H1 (cell line): Measurements from ENCODE around the gene KRT5. TPM values are rescaled to one million over a fixed set of nuclear protein-coding genes. Genes with fewer than 3 reads are reported as not detected.

Experiments
- CTCF ChIA-PET: fragments of 300-600 bp; sonication (Branson Sonifier 250); formaldehyde crosslinking; loops from one replicate; lab custom pipeline; 2021; ENCODE audit not compliant: partially characterized antibody; lab: Charles Lee
- POLR2A ChIA-PET: fragments of 300-600 bp; sonication (Branson Sonifier 250); formaldehyde crosslinking; loops from one replicate; lab custom pipeline; 2021; ENCODE audit warnings: inconsistent platforms; ENCODE audit not compliant: partially characterized antibody; lab: Charles Lee
- DNase-seq, 2 experiments: peaks; one replicate each; pipeline versions ENCODE4 v3.0.0 to v3.0.0-alpha.2; 2010 to 2022; ENCODE audit warnings: low spot score in 2 of 2, low read depth in 1 of 2, mixed read lengths in 1 of 2
- FAIRE-seq: peaks from 2 replicates; lab custom pipeline; 2011; peaks lifted over from hg19 to GRCh38; lab: Jason Lieb, UNC
- H2AFZ ChIP-seq: 2 replicates; pipeline ENCODE4 v1.8.1; 2012; ENCODE audit warnings: low read length, inconsistent platforms
- H2AK5ac ChIP-seq: 2 replicates; pipeline ENCODE4 v1.6.1; 2013; ENCODE audit warnings: low read depth, low read length
- H2BK120ac ChIP-seq: replicated peaks from 2 replicates; pipeline ENCODE3; 2013; ENCODE audit warnings: low read depth, low read length, inconsistent platforms
- H2BK12ac ChIP-seq: 2 replicates; pipeline ENCODE4 v1.6.1; 2013; ENCODE audit warnings: low read depth, low read length
- H2BK15ac ChIP-seq: 2 replicates; pipeline ENCODE4 v1.6.1; 2013; ENCODE audit warnings: low read length
- H2BK20ac ChIP-seq: 2 replicates; pipeline ENCODE4 v1.6.1; 2013; ENCODE audit warnings: low read length
- H2BK5ac ChIP-seq: 2 replicates; pipeline ENCODE4 v1.6.1; 2013; ENCODE audit warnings: low read depth, low read length
- H3K14ac ChIP-seq: 2 replicates; pipeline ENCODE4 v1.6.1; 2013; ENCODE audit warnings: inconsistent platforms; ENCODE audit not compliant: insufficient read length
- H3K18ac ChIP-seq: 2 replicates; pipeline ENCODE4 v1.6.1; 2013; ENCODE audit warnings: low read length; ENCODE audit errors: extremely low read depth
- H3K23ac ChIP-seq: 2 replicates; pipeline ENCODE4 v1.6.1; 2013; ENCODE audit warnings: inconsistent platforms; ENCODE audit not compliant: insufficient read length
- H3K23me2 ChIP-seq: 2 replicates; pipeline ENCODE4 v1.6.1; 2013; ENCODE audit warnings: low read depth, low read length
- H3K27ac ChIP-seq: 2 replicates; pipeline ENCODE4 v1.6.1; 2011; ENCODE audit warnings: low read depth, low read length, inconsistent platforms
- H3K27me3 ChIP-seq, 4 experiments: replicated peaks in 1 of 4; 1 replicate in 1 of 4; 2 replicates in 3 of 4; pipeline versions ENCODE4 v1.6.1 to v1.8.1; 2011 to 2013; ENCODE audit warnings: low read length in 3 of 4, mild to moderate bottlenecking in 3 of 4, inconsistent platforms in 2 of 4, mixed read lengths in 2 of 4, moderate library complexity in 1 of 4; ENCODE audit not compliant: control insufficient read depth in 3 of 4, insufficient read depth in 3 of 4; ENCODE audit errors: extremely low read depth in 1 of 4
- H3K36me3 ChIP-seq, 4 experiments: 2 replicates each; pipeline versions ENCODE4 v1.6.1 to v1.8.1; 2011 to 2013; ENCODE audit warnings: mild to moderate bottlenecking in 4 of 4, low read length in 3 of 4, moderate library complexity in 2 of 4, control low read depth in 1 of 4, inconsistent platforms in 1 of 4; ENCODE audit not compliant: insufficient read depth in 4 of 4, control insufficient read depth in 2 of 4
- H3K4ac ChIP-seq: replicated peaks from 2 replicates; pipeline ENCODE3; 2013; ENCODE audit warnings: low read length, low read depth, mixed read lengths, inconsistent platforms; ENCODE audit not compliant: insufficient read length
- H3K4me1 ChIP-seq, 4 experiments: replicated peaks in 1 of 4; 1 replicate in 1 of 4; 2 replicates in 3 of 4; pipeline versions ENCODE4 v1.6.1 to v1.8.1; 2011 to 2013; ENCODE audit warnings: low read length in 3 of 4, inconsistent platforms in 2 of 4, mixed read lengths in 1 of 4; ENCODE audit not compliant: insufficient read depth in 4 of 4, control insufficient read depth in 3 of 4
- H3K4me2 ChIP-seq, 2 experiments: 2 replicates each; pipeline versions ENCODE4 v1.6.1 to v1.8.1; 2011 to 2013; ENCODE audit warnings: low read depth in 2 of 2, low read length in 2 of 2, control low read depth in 1 of 2, inconsistent platforms in 1 of 2, mild to moderate bottlenecking in 1 of 2; ENCODE audit not compliant: insufficient read depth in 1 of 2
- H3K4me3 ChIP-seq, 4 experiments: fragments of 200-600, 300-600 bp in 1 of 4; sonication (generic), shearing (Covaris generic), sonication (Bioruptor Twin) in 1 of 4; 2 replicates each; pipeline versions ENCODE4 v1.5.1 to v1.8.1; 2011 to 2016; ENCODE audit warnings: low read length in 4 of 4, low read depth in 3 of 4, control low read depth in 2 of 4, inconsistent platforms in 2 of 4, mild to moderate bottlenecking in 2 of 4, mixed read lengths in 1 of 4, moderate library complexity in 1 of 4; ENCODE audit not compliant: insufficient read depth in 2 of 4; ENCODE audit errors: extremely low read depth in 1 of 4
- H3K56ac ChIP-seq: replicated peaks from 2 replicates; pipeline ENCODE3; 2013; ENCODE audit warnings: low read depth, mild to moderate bottlenecking, mixed read lengths, low read length, inconsistent platforms; ENCODE audit not compliant: insufficient read length
- H3K79me1 ChIP-seq: 2 replicates; pipeline ENCODE4 v1.6.1; 2013; ENCODE audit warnings: low read depth, low read length, control low read depth
- H3K79me2 ChIP-seq, 2 experiments: 2 replicates each; pipeline versions ENCODE4 v1.6.1 to v1.8.1; 2012 to 2013; ENCODE audit warnings: low read length in 2 of 2, mild to moderate bottlenecking in 2 of 2, inconsistent platforms in 1 of 2; ENCODE audit not compliant: insufficient read depth in 2 of 2, control insufficient read depth in 1 of 2
- H3K9ac ChIP-seq, 4 experiments: replicated peaks in 1 of 4; 1 replicate in 1 of 4; 2 replicates in 3 of 4; pipeline versions ENCODE4 v1.6.1 to v1.8.1; 2011 to 2013; ENCODE audit warnings: low read depth in 3 of 4, low read length in 3 of 4, control low read depth in 2 of 4, mild to moderate bottlenecking in 2 of 4, moderate library complexity in 2 of 4, inconsistent platforms in 1 of 4; ENCODE audit errors: extremely low read depth in 1 of 4
- H3K9me3 ChIP-seq, 2 experiments: 2 replicates each; pipeline versions ENCODE4 v1.6.1 to v1.8.1; 2012 to 2013; ENCODE audit warnings: mild to moderate bottlenecking in 2 of 2, moderate library complexity in 2 of 2, control low read depth in 1 of 2, inconsistent platforms in 1 of 2, low read depth in 1 of 2, low read length in 1 of 2, mixed read lengths in 1 of 2; ENCODE audit not compliant: insufficient read depth in 2 of 2
- H4K20me1 ChIP-seq, 2 experiments: replicated peaks in 1 of 2; 2 replicates each; pipeline versions ENCODE3 to v1.8.1; 2011 to 2013; ENCODE audit warnings: inconsistent platforms in 2 of 2, low read length in 2 of 2, mild to moderate bottlenecking in 1 of 2; ENCODE audit not compliant: insufficient read depth in 2 of 2, control insufficient read depth in 1 of 2
- H4K5ac ChIP-seq: 2 replicates; pipeline ENCODE4 v1.6.1; 2013; ENCODE audit warnings: low read length, low read depth, mixed read lengths, inconsistent platforms; ENCODE audit not compliant: insufficient read length
- H4K8ac ChIP-seq: 2 replicates; pipeline ENCODE4 v1.8.0; 2013; ENCODE audit warnings: mild to moderate bottlenecking, moderate library complexity, low read length, inconsistent platforms; ENCODE audit not compliant: insufficient read depth; ENCODE audit errors: extremely low read depth
- H4K91ac ChIP-seq: replicated peaks from 2 replicates; pipeline ENCODE3; 2013; ENCODE audit warnings: low read length, mixed read lengths, inconsistent platforms; ENCODE audit not compliant: insufficient read length
- CBX5 ChIP-seq: fragments of 300-800, 300-1000 bp; sonication (generic); IDR thresholded peaks from 2 replicates; pipeline ENCODE4 v1.7.1; 2016; ENCODE audit warnings: antibody characterized with exemption, low read length, low read depth
- CHD2 ChIP-seq: IDR thresholded peaks from 2 replicates; pipeline ENCODE4 v1.6.1; 2012; ENCODE audit warnings: low read length, improper control_type of control experiment
- CREB1 ChIP-seq: IDR thresholded peaks from 2 replicates; pipeline ENCODE4 v1.6.1; 2012; ENCODE audit warnings: inconsistent platforms
- EGR1 ChIP-seq: IDR thresholded peaks from 2 replicates; pipeline ENCODE4 v1.6.1; 2011; ENCODE audit warnings: low read depth, low read length, borderline replicate concordance
- HDAC2 ChIP-seq, 2 experiments: fragments of 300-600 bp in 1 of 2; sonication (generic) in 1 of 2; IDR thresholded peaks; 2 replicates each; pipeline ENCODE4 v1.6.1; 2011 to 2012; ENCODE audit warnings: low read depth in 2 of 2, low read length in 2 of 2, mild to moderate bottlenecking in 2 of 2, moderate library complexity in 2 of 2, borderline replicate concordance in 1 of 2, inconsistent platforms in 1 of 2
- KDM1A ChIP-seq: fragments of 200-600, 300-600 bp; sonication (generic); IDR thresholded peaks from 2 replicates; pipeline ENCODE4 v1.7.1; 2016; ENCODE audit warnings: mild to moderate bottlenecking, low read length, borderline replicate concordance
- POU5F1 ChIP-seq: IDR thresholded peaks from 2 replicates; pipeline ENCODE4 v1.6.1; 2011; ENCODE audit warnings: low read depth, mild to moderate bottlenecking, low read length, moderate library complexity
- RBBP5 ChIP-seq: IDR thresholded peaks from 2 replicates; pipeline ENCODE4 v1.7.1; 2012; ENCODE audit warnings: low read depth, mild to moderate bottlenecking, inconsistent platforms, low read length, moderate library complexity, borderline replicate concordance
- SAP30 ChIP-seq: fragments of 300-600 bp; sonication (generic); IDR thresholded peaks from 2 replicates; pipeline ENCODE4 v1.7.1; 2012; ENCODE audit warnings: low read length, moderate library complexity, mild to moderate bottlenecking, inconsistent platforms; ENCODE audit not compliant: insufficient read depth, insufficient replicate concordance
- SIN3A ChIP-seq, 2 experiments: IDR thresholded peaks in 1 of 2; conservative IDR thresholded peaks in 1 of 2; 2 replicates each; pipeline ENCODE4 v1.6.1; 2011 to 2012; ENCODE audit warnings: low read length in 2 of 2, improper control_type of control experiment in 1 of 2, low read depth in 1 of 2, mild to moderate bottlenecking in 1 of 2
- TAF1 ChIP-seq: IDR thresholded peaks from 2 replicates; pipeline ENCODE4 v1.6.1; 2011; ENCODE audit warnings: mild to moderate bottlenecking, low read depth, low read length
- TAF7 ChIP-seq: optimal IDR thresholded peaks from 2 replicates; pipeline ENCODE3; 2011; ENCODE audit warnings: low read depth, mild to moderate bottlenecking, inconsistent platforms, low read length, moderate library complexity, borderline replicate concordance
- USF2 ChIP-seq: IDR thresholded peaks from 2 replicates; pipeline ENCODE4 v1.6.1; 2011; ENCODE audit warnings: low read length, improper control_type of control experiment
- WGBS, 2 experiments: shearing (Covaris generic) in 1 of 2; methylation state at CpG; one replicate each; pipeline versions ENCODE4 v1.1.6 to v1.1.7; 2013 to 2015; ENCODE audit warnings: low lambda C conversion rate in 2 of 2, mixed read lengths in 2 of 2, inconsistent platforms in 1 of 2, low coverage in 1 of 2, missing lambda C conversion rate in 1 of 2; ENCODE audit not compliant: insufficient replicate concordance in 2 of 2, insufficient coverage in 1 of 2, insufficient read length in 1 of 2; ENCODE audit errors: extremely low coverage in 1 of 2, missing lambda C conversion rate in 1 of 2; 5-methylcytosine and 5-hydroxymethylcytosine counted together
- polyA plus RNA-seq, 7 experiments: library from polyadenylated mRNA; depleted of rRNA in 3 of 7; stranded (reverse) in 5 of 7; unstranded in 2 of 7; fragments of >200 nt in 5 of 7; fragments of 200-250 nt in 2 of 7; gene quantifications; 1 replicate in 5 of 7; 2 replicates in 1 of 7; 4 replicates in 1 of 7; pipeline versions ENCODE4 v1.2.1 to v1.2.3, GENCODE V29; 2011 to 2013; ENCODE audit warnings: missing spikeins in 2 of 7, mixed read lengths in 2 of 7
- total RNA-seq: library from RNA; stranded (reverse); fragmentation: NEBNext Ultra II Directional; extraction: Animal tissue kit (Norgen Biotek cat#: 25700); gene quantifications from 2 replicates; pipeline ENCODE4 v1.2.1, GENCODE V29; 2021

The KRT5 gene
- total and polyA plus RNA-seq, 2 of the 8 experiments (the other 6 are each of a cell fraction or from before 2014, with no cell fraction given): 0.18 TPM; not detected in 1

GRCh38 chr12:52464897-52465296 lies 55.3 kb downstream of the KRT5 start:
- no peaks in the 10 kb centered on the region for H3K4me1 ChIP-seq
- no peak overlapping the region for H3K14ac ChIP-seq
- H2BK20ac ChIP-seq: no peak overlapping the region
- no peak overlapping the region for H2AFZ ChIP-seq
- no peak overlapping the region for H3K18ac ChIP-seq
- H3K56ac ChIP-seq: no peak overlapping the region
- H3K23me2 ChIP-seq: no peaks in the 10 kb centered on the region
- no peak for FAIRE-seq
- H3K4ac ChIP-seq: no peak overlapping the region
- no peak overlapping the region for H4K5ac ChIP-seq
- H3K4me2 ChIP-seq: no peak overlapping the region
- H3K9ac ChIP-seq: no peak overlapping the region
- CTCF ChIA-PET: interaction anchor here (0.6 to 1.3 kb wide), 3 partner anchors 31 to 69 kb away, joined by 3 to 4 read pairs (median 3); partner anchors contain the start of gene KRT75
- H2BK15ac ChIP-seq: no peak overlapping the region
- no peaks in the 10 kb centered on the region for H3K9me3 ChIP-seq
- H3K36me3 ChIP-seq: no peaks in the 10 kb centered on the region
- H2BK12ac ChIP-seq: no peak overlapping the region
- no peaks in the 10 kb centered on the region for H3K27me3 ChIP-seq
- no peaks in the 10 kb centered on the region for H3K79me2 ChIP-seq
- no peak for DNase-seq
- H3K27ac ChIP-seq: no peak overlapping the region
- H4K91ac ChIP-seq: no peak overlapping the region
- no peaks in the 10 kb centered on the region for H4K20me1 ChIP-seq
- no peak overlapping the region for H4K8ac ChIP-seq
- no peak overlapping the region for H2AK5ac ChIP-seq
- H2BK5ac ChIP-seq: no peak overlapping the region
- 93% methylated on average over 2 of the region's 2 CpGs; no CpG with 5 or more reads in 1 of the 2 experiments for WGBS, 2 experiments
- H3K79me1 ChIP-seq: no peaks in the 10 kb centered on the region
- no peak overlapping the region for H2BK120ac ChIP-seq
- POLR2A ChIA-PET: no interaction called here
- no peak overlapping the region for H3K23ac ChIP-seq
- no peak overlapping the region for H3K4me3 ChIP-seq
- TF ChIP-seq RBBP5: no peak
- no peak for TF ChIP-seq TAF1
- no peak for TF ChIP-seq TAF7
- no peak for TF ChIP-seq CBX5
- TF ChIP-seq HDAC2 (IDR thresholded peaks at IDR 0.05; ENCODE audit: borderline replicate concordance in 1 of 2, low read depth in 2 of 2, low read length in 2 of 2): no peak
- no peak for TF ChIP-seq EGR1
- TF ChIP-seq USF2: no peak
- TF ChIP-seq CREB1: no peak
- no peak for TF ChIP-seq KDM1A
- TF ChIP-seq SIN3A (conservative IDR thresholded peaks at IDR 0.05 in 1 of 2, IDR thresholded peaks at IDR 0.05 in 1 of 2; ENCODE audit: low read depth in 1 of 2, low read length in 2 of 2): no peak
- TF ChIP-seq POU5F1: no peak
- TF ChIP-seq SAP30: no peak
- no peak for TF ChIP-seq CHD2
